GM20431 (cell line): ENCODE measurements around the gene INTS1.

Experiments used
- in situ Hi-C: fragments of 300-500 bp; cut with MseI, MboI; formaldehyde crosslinking; loops from one replicate; pipeline ENCODE4 v1.15.0; 2020; ENCODE audit warnings: low sequenced_read_pairs; ENCODE audit not compliant: unreplicated experiment

The INTS1 gene

GRCh38 chr7:1494866-1495563, 9.2 kb downstream of the INTS1 start:
- in situ Hi-C loops = no loop called here

- in situ Hi-C loops = no loop called here
These were observed 9.7 kb downstream of the INTS1 start for GRCh38 chr7:1494447-1494846.

GRCh38 chr7:1493571-1493970, 10.6 kb downstream of the INTS1 start:
- in situ Hi-C loops = no loop called here

GRCh38 chr7:1493129-1493528, 11.1 kb downstream of the INTS1 start:
- in situ Hi-C loops = no loop called here

DNA sequence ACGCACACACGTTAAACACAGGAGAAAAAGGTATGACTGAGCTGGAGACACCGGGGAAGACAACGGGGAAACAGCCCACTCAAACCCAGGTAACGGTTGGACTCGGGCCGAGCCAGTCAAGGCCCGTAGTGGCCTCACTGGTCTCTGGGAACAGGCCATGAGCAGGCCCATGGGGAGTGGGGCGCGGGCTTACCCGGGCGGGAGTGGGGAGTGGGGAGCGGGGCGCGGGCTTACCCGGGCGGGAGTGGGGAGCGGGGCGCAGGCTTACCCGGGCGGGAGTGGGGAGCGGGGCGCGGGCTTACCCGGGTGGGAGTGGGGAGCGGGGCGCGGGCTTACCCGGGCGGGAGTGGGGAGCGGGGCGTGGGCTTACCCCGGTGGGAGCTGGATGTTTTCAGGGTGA, 11.5 kb downstream of the INTS1 start:
- in situ Hi-C loops = no loop called here

- in situ Hi-C loops = no loop called here
These were observed 12.0 kb downstream of the INTS1 start for GRCh38 chr7:1492221-1492620.

DNA sequence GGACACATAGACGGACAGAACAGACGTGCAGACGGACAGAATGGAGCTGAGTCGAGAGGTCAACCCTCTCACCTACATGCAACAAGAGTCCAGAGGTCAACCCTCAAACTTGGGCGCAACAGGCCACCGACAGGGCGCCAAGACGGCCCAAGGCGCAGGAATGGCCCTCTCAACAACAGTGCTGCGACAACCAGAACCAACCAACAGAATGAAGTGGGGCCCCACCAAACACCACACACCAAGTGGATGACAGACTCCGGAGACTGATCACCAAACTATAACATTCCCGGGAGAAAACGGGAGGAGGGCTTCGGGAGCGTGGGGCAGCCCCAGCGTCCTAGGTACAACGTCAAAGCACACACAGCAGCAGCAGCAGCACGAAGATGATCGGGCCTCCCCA, 13.4 kb downstream of the INTS1 start:
- in situ Hi-C loops = no loop called here

- in situ Hi-C loops = no loop called here
These were observed 14.9 kb downstream of the INTS1 start for GRCh38 chr7:1489336-1489735.

GRCh38 chr7:1488016-1488415, 16.2 kb downstream of the INTS1 start:
- in situ Hi-C loops = no loop called here

DNA sequence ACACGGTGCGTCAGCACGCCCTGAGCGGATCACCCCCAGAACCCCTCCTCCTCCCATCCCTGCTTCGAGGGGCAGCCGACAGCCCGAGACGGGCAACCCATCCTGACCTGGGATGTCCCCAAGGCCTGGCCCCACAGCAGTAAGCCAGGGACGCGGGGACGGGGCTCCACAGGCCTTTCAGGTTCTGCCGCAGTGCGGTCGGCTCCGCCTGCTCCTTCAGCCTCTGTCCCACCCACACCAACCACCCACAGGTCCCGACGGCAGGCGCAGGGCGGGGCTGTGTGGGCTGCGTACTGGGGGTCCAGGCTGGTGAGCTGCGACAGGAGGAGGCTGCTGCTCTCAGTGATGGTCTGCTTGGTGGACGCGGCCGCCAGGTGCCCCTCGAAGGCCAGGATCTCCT, 16.7 kb downstream of the INTS1 start:
- in situ Hi-C loops = no loop called here

- in situ Hi-C loops = no loop called here
These were observed 17.6 kb downstream of the INTS1 start for GRCh38 chr7:1486571-1486970.

DNA sequence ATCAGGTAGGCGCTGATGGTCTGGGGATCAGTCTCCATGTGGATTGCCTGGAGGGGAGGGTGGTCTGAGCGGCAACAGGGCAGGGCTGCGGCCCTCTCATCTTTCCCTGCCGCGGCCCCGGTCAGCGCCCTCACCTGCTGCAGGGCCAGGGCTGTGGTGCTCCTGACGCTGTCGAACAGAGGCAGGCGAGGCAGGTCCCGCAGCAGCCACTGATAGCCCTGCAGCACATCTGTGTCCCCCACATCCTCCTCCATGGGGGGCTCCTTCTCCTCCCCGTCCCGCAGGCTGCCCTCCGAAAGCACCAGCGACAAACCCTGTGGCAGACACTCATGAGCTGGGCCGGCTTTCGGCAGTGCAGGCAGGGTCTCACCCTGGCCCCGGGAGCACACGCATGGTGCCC, 19.0 kb downstream of the INTS1 start:
- in situ Hi-C loops = no loop called here

GRCh38 chr7:1484569-1484968, 19.6 kb downstream of the INTS1 start:
- in situ Hi-C loops = no loop called here

GRCh38 chr7:1483536-1484505, 20.4 kb downstream of the INTS1 start:
- in situ Hi-C loops = no loop called here

DNA sequence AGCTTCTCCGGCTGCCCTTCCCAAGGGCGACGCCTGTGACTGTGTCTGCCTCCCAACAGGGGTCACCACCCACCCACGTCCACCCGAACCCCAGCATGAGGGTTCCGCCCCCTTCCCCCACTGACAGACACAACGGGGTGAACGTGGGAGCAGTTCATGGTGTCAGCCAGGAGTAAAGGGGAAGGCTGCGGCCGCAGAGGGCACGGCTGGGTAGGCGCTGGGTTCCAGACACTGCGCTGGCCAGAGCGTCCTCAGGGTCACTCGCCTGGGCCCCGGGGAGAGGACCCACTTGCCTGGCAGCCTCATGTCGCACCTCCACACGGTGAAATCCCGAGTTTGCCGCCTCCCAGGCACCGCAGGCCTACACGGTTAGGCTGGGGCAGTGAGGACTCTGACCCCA, 21.1 kb downstream of the INTS1 start:
- in situ Hi-C loops = no loop called here

DNA sequence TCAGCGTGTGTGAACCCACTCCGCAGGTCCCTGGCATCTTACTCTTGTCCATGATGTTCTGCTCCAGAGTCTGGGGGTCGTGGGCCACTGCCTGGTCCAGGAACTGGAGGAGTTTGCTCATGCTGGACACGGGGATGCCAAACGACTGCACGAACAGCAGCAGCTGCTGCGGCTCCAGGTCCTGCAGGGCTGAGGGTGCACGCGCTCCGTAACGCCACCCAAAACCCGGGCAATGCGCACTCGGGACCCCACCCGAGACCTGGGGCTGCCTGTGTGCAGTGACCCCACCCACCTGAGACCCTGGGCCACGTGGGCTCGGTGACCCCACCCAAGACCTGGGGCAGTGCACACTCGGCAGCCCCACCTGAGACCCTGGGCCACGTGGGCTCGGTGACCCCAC, 22.9 kb downstream of the INTS1 start:
- in situ Hi-C loops = no loop called here

DNA sequence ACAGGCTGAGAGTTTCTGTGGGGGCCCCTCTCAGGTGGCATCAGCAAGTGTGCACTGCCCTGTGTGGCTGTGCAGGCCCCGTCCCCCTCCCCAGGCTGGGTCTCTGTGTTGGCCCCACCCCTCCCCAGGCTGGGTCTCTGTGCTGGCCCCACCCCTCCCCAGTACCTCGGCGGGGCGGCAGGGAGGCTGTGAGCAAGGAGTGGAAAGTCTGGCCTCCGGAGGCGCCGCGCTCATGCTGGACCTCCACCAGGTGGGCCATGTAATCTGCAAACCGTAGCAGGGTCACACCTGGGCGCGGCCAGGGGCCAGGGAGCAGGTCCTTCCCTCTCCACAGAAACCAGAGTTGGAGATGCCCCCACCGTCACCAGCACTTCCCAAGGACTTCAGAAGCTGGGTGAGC, 23.5 kb downstream of the INTS1 start:
- in situ Hi-C loops = no loop called here

DNA sequence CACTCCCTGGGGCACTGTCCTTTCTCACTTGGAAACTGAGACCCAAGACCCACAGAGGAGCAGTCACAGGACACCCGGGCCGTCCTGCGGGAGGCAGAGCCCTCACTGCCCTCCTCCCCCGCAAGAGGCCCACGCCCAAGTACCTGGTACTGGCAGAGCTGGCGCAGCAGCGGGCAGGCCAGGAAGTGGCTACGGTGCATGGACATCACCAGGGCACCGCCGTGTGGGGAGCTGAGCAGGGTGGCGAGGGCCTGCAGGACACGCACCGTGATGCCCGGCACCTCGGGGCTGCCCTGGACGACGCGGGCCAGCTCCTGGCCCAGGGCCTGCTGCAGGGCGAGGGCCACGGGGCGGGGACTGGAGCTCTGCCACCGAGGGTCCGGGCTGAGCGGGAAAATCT, 24.9 kb downstream of the INTS1 start:
- in situ Hi-C loops = no loop called here

GRCh38 chr7:1478480-1478879, 25.7 kb downstream of the INTS1 start:
- in situ Hi-C loops = no loop called here

- in situ Hi-C loops = no loop called here
These were observed 27.3 kb downstream of the INTS1 start for GRCh38 chr7:1476859-1477258.

GRCh38 chr7:1475991-1476390, 28.2 kb downstream of the INTS1 start:
- in situ Hi-C loops = no loop called here
